HL-60 (cell line): Measurements from ENCODE around the gene TMEM223.
"Not testable (repeated sequence)": the region's sequence is repeated elsewhere in the genome, so short reads cannot be mapped to it uniquely, and the experiment has no call there.

Source experiments
- DNase-seq, 2 experiments: peaks; one replicate each; pipeline ENCODE4 v3.0.0-alpha.2; 2010 to 2020; ENCODE audit warnings: low read depth in 1 of 2, low spot score in 1 of 2
- H3K27ac ChIP-seq: fragments of 250-450 bp; sonication (Bioruptor Pico); replicated peaks from 2 replicates; pipeline ENCODE4 v1.5.1; 2020; ENCODE audit warnings: mild to moderate bottlenecking, moderate library complexity
- H3K27me3 ChIP-seq: fragments of 250-450 bp; sonication (Bioruptor Pico); 2 replicates; pipeline ENCODE4 v1.5.1; 2021; ENCODE audit warnings: mild to moderate bottlenecking, moderate library complexity; ENCODE audit not compliant: insufficient read depth, poor library complexity, severe bottlenecking
- H3K4me3 ChIP-seq: replicated peaks from 2 replicates; pipeline ENCODE4 v1.5.1; 2011; ENCODE audit warnings: mild to moderate bottlenecking, control low read depth, low read length; ENCODE audit not compliant: insufficient read depth
- CTCF ChIP-seq: IDR thresholded peaks from one replicate; pipeline ENCODE4 v1.5.1; 2011; ENCODE audit warnings: low read length, control low read depth, inconsistent platforms; ENCODE audit not compliant: insufficient read depth
- GABPA ChIP-seq: IDR thresholded peaks from 2 replicates; pipeline ENCODE4 v1.6.1; 2012; ENCODE audit warnings: low read depth
- POLR2AphosphoS5 ChIP-seq: IDR thresholded peaks from 2 replicates; pipeline ENCODE4 v1.6.1; 2012; ENCODE audit warnings: low read depth
- REST ChIP-seq: IDR thresholded peaks from 2 replicates; pipeline ENCODE4 v1.6.1; 2012; ENCODE audit warnings: low read depth; ENCODE audit not compliant: insufficient replicate concordance
- SPI1 ChIP-seq: IDR thresholded peaks from 2 replicates; pipeline ENCODE4 v1.6.1; 2012; ENCODE audit warnings: low read depth, mild to moderate bottlenecking, borderline replicate concordance

Gene TMEM223

DNA sequence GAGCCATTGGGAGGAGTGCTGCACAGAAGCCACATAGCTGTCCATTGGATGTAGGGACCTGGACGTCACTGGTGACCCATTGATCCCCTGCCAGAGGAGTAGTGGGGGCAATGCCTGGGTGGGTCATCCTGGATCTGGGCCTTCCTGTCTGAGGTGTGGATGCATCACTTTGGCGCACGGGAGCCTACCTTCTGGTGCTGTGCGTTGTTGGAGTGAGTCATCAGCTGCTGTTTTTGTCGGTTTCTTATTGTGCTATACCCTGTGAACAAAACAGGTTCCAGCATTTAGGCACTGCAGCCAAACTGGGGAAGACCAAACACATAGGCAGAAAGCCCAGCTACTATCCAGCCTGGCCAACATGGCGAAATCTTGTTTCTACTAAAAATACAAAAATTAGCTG lies 17.4 kb downstream of the TMEM223 start:
- peak overlapping the region; percentile 51; the same call in 1 of the 2 replicates for H3K27ac ChIP-seq
- DNase-seq, result no peak
- no peak overlapping the region for H3K4me3 ChIP-seq
- TF ChIP-seq REST (no peak), SPI1 (no peak), CTCF (no peak), GABPA (no peak), POLR2AphosphoS5 (no peak)
- H3K27me3 ChIP-seq, result no peaks in the 10 kb centered on the region

- H3K27ac ChIP-seq, result peak within 1 kb of the TSS; percentile 91
- H3K4me3 ChIP-seq, result peak within 1 kb of the TSS; percentile 74
- H3K27me3 ChIP-seq, result no peaks in the 10 kb centered on the region
- TF ChIP-seq GABPA (no peak), REST (no peak), SPI1 (no peak), POLR2AphosphoS5 (peak; percentile 46), CTCF (no peak)
- peak; percentile 96 to 98 for DNase-seq
Observed at GRCh38 chr11:62771144-62772021, 20.4 kb downstream of the TMEM223 start, which contains the start of gene TAF6L. TAF6L (plus strand) TSS chr11:62771396; CDS start chr11:62775784, 4,388 bp downstream.

- no peak for DNase-seq
- Histone ChIP-seq H3K27me3 (no peaks in the 10 kb centered on the region), H3K4me3 (peak overlapping the region; percentile 74), H3K27ac (peak overlapping the region; percentile 91)
- TF ChIP-seq SPI1, result peak; percentile 83
- no peak for TF ChIP-seq REST
Observed at GRCh38 chr11:62770778-62771143, 21.0 kb downstream of the TMEM223 start.

GRCh38 chr11:62760867-62761227 lies 31.0 kb downstream of the TMEM223 start:
- H3K27me3 ChIP-seq, DNase-seq: not testable (repeated sequence)
- H3K27ac ChIP-seq, result peak overlapping the region; percentile 75
- peak overlapping the region; percentile 0 for H3K4me3 ChIP-seq
